Smooth muscle cell of the brain vasculature (primary cell): ENCODE data around the gene SYCE1L.

Experiments
- DNase-seq: peaks from one replicate; pipeline ENCODE4 v3.0.0-alpha.2; 2012; ENCODE audit warnings: low read depth, low spot score

SYCE1L gene

GRCh38 chr16:77250400-77250799 lies 51.2 kb downstream of the SYCE1L start:
- no peak for DNase-seq
